Gastrocnemius medialis (tissue), 4 donors: ENCODE results near the gene CTTNBP2.

Source experiments
- POLR2A ChIP-seq, 2 donors: fragments of 450-650 bp; IDR thresholded peaks; one replicate each; pipeline ENCODE4 v1.6.1; 2017; ENCODE audit warnings: antibody characterized with exemption in 2 of 2, mild to moderate bottlenecking in 2 of 2, moderate library complexity in 2 of 2
- TF ChIP-seq, protein P1 (sequence below), 5 experiments: fragments of 450-650 bp in 3 of 5; fragments of 200-600 bp in 2 of 5; sonication (generic) in 2 of 5; IDR thresholded peaks in 4 of 5; conservative IDR thresholded peaks in 1 of 5; 1 replicate in 4 of 5; 2 replicates in 1 of 5; pipeline ENCODE4 v1.5.1; 2016 to 2019; ENCODE audit warnings: antibody characterized with exemption in 5 of 5, mild to moderate bottlenecking in 3 of 5, moderate library complexity in 3 of 5

- TF ChIP-seq, protein P1, sequence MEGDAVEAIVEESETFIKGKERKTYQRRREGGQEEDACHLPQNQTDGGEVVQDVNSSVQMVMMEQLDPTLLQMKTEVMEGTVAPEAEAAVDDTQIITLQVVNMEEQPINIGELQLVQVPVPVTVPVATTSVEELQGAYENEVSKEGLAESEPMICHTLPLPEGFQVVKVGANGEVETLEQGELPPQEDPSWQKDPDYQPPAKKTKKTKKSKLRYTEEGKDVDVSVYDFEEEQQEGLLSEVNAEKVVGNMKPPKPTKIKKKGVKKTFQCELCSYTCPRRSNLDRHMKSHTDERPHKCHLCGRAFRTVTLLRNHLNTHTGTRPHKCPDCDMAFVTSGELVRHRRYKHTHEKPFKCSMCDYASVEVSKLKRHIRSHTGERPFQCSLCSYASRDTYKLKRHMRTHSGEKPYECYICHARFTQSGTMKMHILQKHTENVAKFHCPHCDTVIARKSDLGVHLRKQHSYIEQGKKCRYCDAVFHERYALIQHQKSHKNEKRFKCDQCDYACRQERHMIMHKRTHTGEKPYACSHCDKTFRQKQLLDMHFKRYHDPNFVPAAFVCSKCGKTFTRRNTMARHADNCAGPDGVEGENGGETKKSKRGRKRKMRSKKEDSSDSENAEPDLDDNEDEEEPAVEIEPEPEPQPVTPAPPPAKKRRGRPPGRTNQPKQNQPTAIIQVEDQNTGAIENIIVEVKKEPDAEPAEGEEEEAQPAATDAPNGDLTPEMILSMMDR (IDR thresholded peaks at IDR 0.05 in 4 of 5, conservative IDR thresholded peaks at IDR 0.05 in 1 of 5), result no peak
- no peak for TF ChIP-seq POLR2A (IDR thresholded peaks at IDR 0.05)
Observed at GRCh38 chr7:117704063-117704462, 169.2 kb downstream of the CTTNBP2 start.
